Small intestine (tissue), 7 donors: ENCODE measurements around the gene GRIN3A. TPM values are rescaled to one million over a fixed set of nuclear protein-coding genes. Genes with fewer than 3 reads are reported as not detected.

Experiments
- DNase-seq, 2 donors: peaks; one replicate each; pipeline versions ENCODE4 v3.0.0 to v3.0.0-alpha.2; 2013
- FAIRE-seq: peaks from 2 replicates; lab custom pipeline; 2012; peaks lifted over from hg19 to GRCh38; lab: Jason Lieb, UNC
- H3K27ac ChIP-seq, 3 donors: one replicate each; pipeline ENCODE4 v1.5.1; 2013; ENCODE audit warnings: low read length in 2 of 3, mild to moderate bottlenecking in 2 of 3, control low read depth in 1 of 3, inconsistent platforms in 1 of 3, low read depth in 1 of 3, moderate library complexity in 1 of 3
- H3K27me3 ChIP-seq, 3 donors: one replicate each; pipeline ENCODE4 v1.6.1; 2013; ENCODE audit warnings: low read length in 3 of 3, inconsistent platforms in 1 of 3; ENCODE audit not compliant: control insufficient read depth in 3 of 3, insufficient read depth in 3 of 3
- H3K36me3 ChIP-seq, 3 donors: one replicate each; pipeline ENCODE4 v1.6.1; 2013; ENCODE audit warnings: low read length in 3 of 3, inconsistent platforms in 1 of 3, low read depth in 1 of 3, mild to moderate bottlenecking in 1 of 3, moderate library complexity in 1 of 3; ENCODE audit not compliant: control insufficient read depth in 3 of 3, insufficient read depth in 2 of 3
- H3K4me1 ChIP-seq, 3 donors: one replicate each; pipeline ENCODE4 v1.6.1; 2013; ENCODE audit warnings: low read length in 2 of 3, inconsistent platforms in 1 of 3, low read depth in 1 of 3, mild to moderate bottlenecking in 1 of 3, moderate library complexity in 1 of 3; ENCODE audit not compliant: control insufficient read depth in 3 of 3, insufficient read depth in 2 of 3
- H3K4me3 ChIP-seq, 3 donors: one replicate each; pipeline ENCODE4 v1.5.1; 2013; ENCODE audit warnings: low read length in 3 of 3, control low read depth in 1 of 3, inconsistent platforms in 1 of 3, low read depth in 1 of 3, mild to moderate bottlenecking in 1 of 3, moderate library complexity in 1 of 3
- H3K9me3 ChIP-seq, 2 donors: one replicate each; pipeline ENCODE4 v1.6.1; 2013; ENCODE audit warnings: low read depth in 1 of 2, low read length in 1 of 2; ENCODE audit not compliant: control insufficient read depth in 2 of 2, insufficient read depth in 1 of 2
- WGBS, 3 donors: extraction: QIAGEN DNeasy Blood & Tissue Kit; methylation state at CpG; one replicate each; pipeline ENCODE4 v1.1.7; 2013; 5-methylcytosine and 5-hydroxymethylcytosine counted together
- polyA plus RNA-seq, 4 donors: library from polyadenylated mRNA; stranded (reverse) in 3 of 4; unstranded in 1 of 4; fragments of 200-250 nt in 3 of 4; fragments of 120-200 nt in 1 of 4; gene quantifications; one replicate each; pipeline versions ENCODE4 v1.2.1 to v1.2.3, GENCODE V29; 2013
- donor health status: healthy with polysubstance abuse.
- donor health status: control.
- donor health status: control.
- donor health status: Bipolar disorder and iron deficiency.
- donor health status: healthy.

Gene GRIN3A
- polyA plus RNA-seq, 4 donors, result 0.15 to 0.36 TPM; not detected in 2

GRCh38 chr9:101691657-101692056 lies 46.8 kb downstream of the GRIN3A start:
- FAIRE-seq, result no peak
- no peak for DNase-seq
- H3K4me1 ChIP-seq, result no peaks in the 10 kb centered on the region
- peaks cover 0 to 5% (median 0%) of the 10 kb centered on the region in 3 donors for H3K27me3 ChIP-seq
- H3K9me3 ChIP-seq, result no peaks in the 10 kb centered on the region
- H3K27ac ChIP-seq, result no peak overlapping the region
- 88 to 89% (median 89%) methylated on average over 2 of the region's 2 CpGs for WGBS, 3 donors
- no peak overlapping the region for H3K4me3 ChIP-seq
- no peaks in the 10 kb centered on the region for H3K36me3 ChIP-seq

GRCh38 chr9:101689039-101689438 lies 49.4 kb downstream of the GRIN3A start:
- no peak overlapping the region for H3K27ac ChIP-seq
- no peak overlapping the region for H3K4me3 ChIP-seq
- no peaks in the 10 kb centered on the region for H3K36me3 ChIP-seq
- no peaks in the 10 kb centered on the region for H3K9me3 ChIP-seq
- 38 to 47% (median 45%) methylated on average over 2 of the region's 2 CpGs for WGBS, 3 donors
- DNase-seq (no peak), FAIRE-seq (no peak)
- H3K27me3 ChIP-seq, result peaks cover 0 to 5% (median 0%) of the 10 kb centered on the region in 3 donors
- no peaks in the 10 kb centered on the region for H3K4me1 ChIP-seq

- H3K27me3 ChIP-seq, result peaks cover 0 to 5% (median 0%) of the 10 kb centered on the region in 3 donors
- no peaks in the 10 kb centered on the region for H3K36me3 ChIP-seq
- FAIRE-seq, result no peak
- no peak overlapping the region for H3K4me3 ChIP-seq
- H3K9me3 ChIP-seq, result no peaks in the 10 kb centered on the region
- DNase-seq, result no peak
- 62 to 75% (median 66%) methylated on average over 2 of the region's 2 CpGs for WGBS, 3 donors
- no peak overlapping the region for H3K27ac ChIP-seq
- no peaks in the 10 kb centered on the region for H3K4me1 ChIP-seq
Observed at GRCh38 chr9:101684665-101685064, 53.8 kb downstream of the GRIN3A start.

- DNase-seq (no peak), FAIRE-seq (no peak)
- Histone ChIP-seq H3K9me3 (no peaks in the 10 kb centered on the region), H3K4me3 (no peak overlapping the region), H3K27me3 (peaks cover 0 to 5% (median 0%) of the 10 kb centered on the region in 3 donors), H3K36me3 (no peaks in the 10 kb centered on the region), H3K27ac (no peak overlapping the region), H3K4me1 (no peaks in the 10 kb centered on the region)
- 82 to 84% (median 82%) methylated on average over 2 of the region's 2 CpGs for WGBS, 3 donors
Observed at GRCh38 chr9:101683236-101683635, 55.2 kb downstream of the GRIN3A start.

- DNase-seq, result no peak
- Histone ChIP-seq H3K4me3 (no peak overlapping the region), H3K9me3 (no peaks in the 10 kb centered on the region), H3K27me3 (no peaks in the 10 kb centered on the region), H3K4me1 (peaks cover 0 to 16% (median 0%) of the 10 kb centered on the region in 3 donors), H3K27ac (no peak overlapping the region), H3K36me3 (no peaks in the 10 kb centered on the region)
- FAIRE-seq, result no peak
Observed at GRCh38 chr9:101677861-101678260, 60.6 kb downstream of the GRIN3A start.

- Histone ChIP-seq H3K36me3 (no peaks in the 10 kb centered on the region), H3K27ac (no peak overlapping the region), H3K4me1 (peaks cover 0 to 16% (median 0%) of the 10 kb centered on the region in 3 donors), H3K4me3 (no peak overlapping the region), H3K27me3 (no peaks in the 10 kb centered on the region), H3K9me3 (no peaks in the 10 kb centered on the region)
- 57 to 80% (median 68%) methylated on average over 1 of the region's 1 CpG for WGBS, 3 donors
- no peak for DNase-seq
- no peak for FAIRE-seq
Observed at GRCh38 chr9:101675341-101675740, 63.1 kb downstream of the GRIN3A start.

- Histone ChIP-seq H3K36me3 (no peaks in the 10 kb centered on the region), H3K27me3 (no peaks in the 10 kb centered on the region), H3K9me3 (no peaks in the 10 kb centered on the region), H3K4me1 (peaks cover 0 to 16% (median 0%) of the 10 kb centered on the region in 3 donors), H3K4me3 (no peak overlapping the region), H3K27ac (peak overlapping the region in 2 of 3 donors; percentile 26 to 62)
- DNase-seq (peak in 1 of 2 donors; percentile 18), FAIRE-seq (no peak)
- 11 to 65% (median 45%) methylated on average over 1 of the region's 1 CpG for WGBS, 3 donors
Observed at GRCh38 chr9:101674165-101674564, 64.3 kb downstream of the GRIN3A start.

- DNase-seq (peak; percentile 92 to 93), FAIRE-seq (peak; percentile 61)
- Histone ChIP-seq H3K9me3 (no peaks in the 10 kb centered on the region), H3K36me3 (no peaks in the 10 kb centered on the region), H3K4me1 (peaks cover 0 to 16% (median 0%) of the 10 kb centered on the region in 3 donors), H3K27ac (peak overlapping the region in 2 of 3 donors; percentile 26 to 62), H3K27me3 (no peaks in the 10 kb centered on the region), H3K4me3 (no peak overlapping the region)
- 10 to 48% (median 36%) methylated on average over 2 of the region's 2 CpGs for WGBS, 3 donors
Observed at GRCh38 chr9:101673642-101674041, 64.8 kb downstream of the GRIN3A start.

GRCh38 chr9:101671567-101671966 lies 66.9 kb downstream of the GRIN3A start:
- H3K36me3 ChIP-seq, result no peaks in the 10 kb centered on the region
- no peak overlapping the region for H3K27ac ChIP-seq
- no peaks in the 10 kb centered on the region for H3K27me3 ChIP-seq
- no peak for DNase-seq
- no peak for FAIRE-seq
- H3K4me1 ChIP-seq, result peaks cover 0 to 16% (median 0%) of the 10 kb centered on the region in 3 donors
- no peak overlapping the region for H3K4me3 ChIP-seq
- no peaks in the 10 kb centered on the region for H3K9me3 ChIP-seq
- 57 to 79% (median 68%) methylated on average over 1 of the region's 1 CpG for WGBS, 3 donors
